ENCODE measurements around the gene DNAH6.
A peak's percentile ranks its signal among the peaks of the same experiment; 100 is the strongest.
"Not testable (repeated sequence)": the region's sequence is repeated elsewhere in the genome, so short reads cannot be mapped to it uniquely, and the experiment has no call there.

Gene DNAH6

GRCh38 chr2:84839851-84840250, 323.6 kb downstream of the DNAH6 start:
- peak in 1 of 3 experiments; percentile 40 for DNase-seq (ENCODE audit: low read depth in 3 of 3)

- DNase-seq (ENCODE audit: low read depth in 3 of 3), result no peak
Measured at GRCh38 chr2:84840306-84840705, 324.0 kb downstream of the DNAH6 start.

- DNase-seq (ENCODE audit: low read depth in 3 of 3), result no peak
Measured at GRCh38 chr2:84841577-84841976, 325.3 kb downstream of the DNAH6 start.

- DNase-seq (ENCODE audit: low read depth in 3 of 3), result no peak
Measured at GRCh38 chr2:84844141-84844540, 327.8 kb downstream of the DNAH6 start.

GRCh38 chr2:84846041-84846663, 329.9 kb downstream of the DNAH6 start:
- DNase-seq (ENCODE audit: low read depth in 3 of 3), result peak in 1 of 3 experiments; percentile 45

GRCh38 chr2:84846741-84847142, 330.4 kb downstream of the DNAH6 start:
- no peak for DNase-seq (ENCODE audit: low read depth in 3 of 3)

GRCh38 chr2:84847326-84848050, 331.2 kb downstream of the DNAH6 start:
- DNase-seq (ENCODE audit: low read depth in 3 of 3), result no peak

GRCh38 chr2:84849271-84849952, 333.1 kb downstream of the DNAH6 start:
- peak in 1 of 3 experiments; percentile 41 for DNase-seq (ENCODE audit: low read depth in 3 of 3)

- no peak for DNase-seq (ENCODE audit: low read depth in 3 of 3)
Measured at GRCh38 chr2:84850471-84850870, 334.2 kb downstream of the DNAH6 start.

- no peak for DNase-seq (ENCODE audit: low read depth in 3 of 3)
Measured at GRCh38 chr2:84851876-84852275, 335.6 kb downstream of the DNAH6 start.

- DNase-seq (ENCODE audit: low read depth in 3 of 3), result no peak
Measured at GRCh38 chr2:84854850-84855249, 338.6 kb downstream of the DNAH6 start.

- no peak for DNase-seq (ENCODE audit: low read depth in 3 of 3)
Measured at GRCh38 chr2:84855731-84856130, 339.4 kb downstream of the DNAH6 start.

- DNase-seq (ENCODE audit: low read depth in 3 of 3), result no peak
Measured at GRCh38 chr2:84856787-84857186, 340.5 kb downstream of the DNAH6 start.

GRCh38 chr2:84857566-84857965, 341.3 kb downstream of the DNAH6 start:
- no peak for DNase-seq (ENCODE audit: low read depth in 3 of 3)

GRCh38 chr2:84858123-84858522, 341.8 kb downstream of the DNAH6 start:
- no peak for DNase-seq (ENCODE audit: low read depth in 3 of 3)

GRCh38 chr2:84858937-84859336, 342.6 kb downstream of the DNAH6 start:
- no peak for DNase-seq (ENCODE audit: low read depth in 3 of 3)

GRCh38 chr2:84861539-84861938, 345.2 kb downstream of the DNAH6 start:
- no peak for DNase-seq (ENCODE audit: low read depth in 3 of 3)

GRCh38 chr2:84862006-84862405, 345.7 kb downstream of the DNAH6 start:
- DNase-seq (ENCODE audit: low read depth in 3 of 3), result no peak

- no peak for DNase-seq (ENCODE audit: low read depth in 3 of 3)
Measured at GRCh38 chr2:84865181-84865783, 349.0 kb downstream of the DNAH6 start.

GRCh38 chr2:84866122-84866521, 349.8 kb downstream of the DNAH6 start:
- no peak for DNase-seq (ENCODE audit: low read depth in 3 of 3)

GRCh38 chr2:84868327-84868726, 352.0 kb downstream of the DNAH6 start:
- DNase-seq (ENCODE audit: low read depth in 3 of 3), result not testable (repeated sequence)

Data from stimulated activated CD4-positive, alpha-beta T cell treated with anti-CD3 and anti-CD28 coated beads, TNF-alpha, amount 100 ng/mL, for 4 hours (primary cell).